ENCODE results near the gene SLC25A21.

DNA sequence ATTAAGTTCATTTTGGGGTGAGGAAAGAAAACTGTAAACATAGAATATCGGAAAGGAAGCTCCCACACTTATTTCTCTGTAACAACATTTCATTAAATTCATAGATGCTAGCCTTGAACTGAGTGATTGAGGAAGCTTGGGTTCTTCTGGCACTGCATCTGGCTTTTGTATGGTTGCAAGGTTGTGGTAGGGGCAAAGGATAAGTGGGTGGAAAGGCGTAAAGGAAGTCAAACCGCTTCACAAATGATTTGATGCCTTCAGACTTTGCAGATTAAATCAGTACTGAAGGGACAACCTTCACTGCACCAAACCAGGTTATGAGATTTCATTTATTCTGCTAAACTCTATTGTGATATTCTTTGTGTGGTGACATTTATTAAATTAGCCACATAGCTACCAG is 538.8 kb downstream of the SLC25A21 start:
- TF ChIP-seq, protein P1, sequence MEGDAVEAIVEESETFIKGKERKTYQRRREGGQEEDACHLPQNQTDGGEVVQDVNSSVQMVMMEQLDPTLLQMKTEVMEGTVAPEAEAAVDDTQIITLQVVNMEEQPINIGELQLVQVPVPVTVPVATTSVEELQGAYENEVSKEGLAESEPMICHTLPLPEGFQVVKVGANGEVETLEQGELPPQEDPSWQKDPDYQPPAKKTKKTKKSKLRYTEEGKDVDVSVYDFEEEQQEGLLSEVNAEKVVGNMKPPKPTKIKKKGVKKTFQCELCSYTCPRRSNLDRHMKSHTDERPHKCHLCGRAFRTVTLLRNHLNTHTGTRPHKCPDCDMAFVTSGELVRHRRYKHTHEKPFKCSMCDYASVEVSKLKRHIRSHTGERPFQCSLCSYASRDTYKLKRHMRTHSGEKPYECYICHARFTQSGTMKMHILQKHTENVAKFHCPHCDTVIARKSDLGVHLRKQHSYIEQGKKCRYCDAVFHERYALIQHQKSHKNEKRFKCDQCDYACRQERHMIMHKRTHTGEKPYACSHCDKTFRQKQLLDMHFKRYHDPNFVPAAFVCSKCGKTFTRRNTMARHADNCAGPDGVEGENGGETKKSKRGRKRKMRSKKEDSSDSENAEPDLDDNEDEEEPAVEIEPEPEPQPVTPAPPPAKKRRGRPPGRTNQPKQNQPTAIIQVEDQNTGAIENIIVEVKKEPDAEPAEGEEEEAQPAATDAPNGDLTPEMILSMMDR (IDR thresholded peaks at IDR 0.05), result no peak
- TF ChIP-seq POLR2A (IDR thresholded peaks at IDR 0.05), result no peak

All from suprapubic skin (tissue), 3 donors.